ENCODE data around the gene FADS1.

- no peak for TF ChIP-seq CTCF (IDR thresholded peaks at IDR 0.05; ENCODE audit: insufficient read depth, low read length)
- no peak for TF ChIP-seq POLR2AphosphoS5 (IDR thresholded peaks at IDR 0.05; ENCODE audit: low read depth)
- TF ChIP-seq REST (IDR thresholded peaks at IDR 0.05; ENCODE audit: insufficient replicate concordance, low read depth): no peak
- no peak for TF ChIP-seq GABPA (IDR thresholded peaks at IDR 0.05; ENCODE audit: low read depth)
Measured at GRCh38 chr11:61784506-61784805, 32.3 kb downstream of the FADS1 start.

Data from HL-60 (cell line).